Stimulated activated CD8-positive, alpha-beta memory T cell treated with anti-CD3 and anti-CD28 coated beads, Interleukin-15, amount 100 ng/mL, for 1 hour (primary cell): ENCODE data around the gene DAB1.

Source experiments
- DNase-seq: peaks from one replicate; pipeline ENCODE4 v3.0.0-alpha.2; 2020; ENCODE audit warnings: low read depth

Gene DAB1

GRCh38 chr1:57019236-57019839 lies 404.5 kb downstream of the DAB1 start:
- DNase-seq = no peak

GRCh38 chr1:57018119-57018518 lies 405.7 kb downstream of the DAB1 start:
- DNase-seq = no peak

DNA sequence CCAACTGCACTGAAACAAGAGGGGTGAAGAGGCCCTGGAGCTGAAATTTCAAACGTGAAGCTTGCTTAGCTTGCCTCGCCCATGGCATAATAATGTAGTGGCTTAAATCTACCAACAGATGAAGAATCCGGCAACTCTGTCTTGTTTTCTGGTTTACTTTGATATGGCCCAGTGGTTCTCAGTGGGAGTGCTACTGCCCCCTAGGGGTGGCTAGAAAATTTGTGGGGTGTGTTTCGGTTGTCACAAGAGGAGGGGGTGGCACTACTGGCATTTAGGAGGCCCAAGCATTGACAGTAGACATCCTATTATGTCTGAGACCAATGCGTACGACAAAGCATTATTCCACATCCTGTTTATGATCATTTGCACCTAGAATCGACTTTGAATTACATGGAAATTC lies 406.1 kb downstream of the DAB1 start:
- no peak for DNase-seq

GRCh38 chr1:57017200-57017599 lies 406.7 kb downstream of the DAB1 start:
- DNase-seq = no peak

DNA sequence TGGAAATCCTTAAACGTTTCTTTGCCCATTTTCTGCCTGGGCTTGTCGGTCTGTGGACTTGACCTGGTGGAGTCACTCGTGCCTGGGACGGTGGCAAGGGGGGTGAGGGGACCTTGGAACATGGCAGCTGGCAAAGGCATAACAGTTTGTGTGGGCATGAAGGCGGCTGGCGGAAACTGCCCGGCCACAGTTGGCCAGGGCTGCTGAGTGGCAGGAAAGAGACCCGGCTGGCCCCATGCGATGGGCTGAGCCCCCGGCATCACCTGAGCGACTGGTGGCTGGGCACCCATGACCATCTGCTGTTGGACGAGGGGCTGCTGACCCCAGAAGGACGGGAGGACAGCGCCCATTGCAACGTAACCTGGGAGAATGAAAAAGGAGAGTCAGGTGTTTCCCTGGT lies 408.8 kb downstream of the DAB1 start:
- DNase-seq = no peak

DNA sequence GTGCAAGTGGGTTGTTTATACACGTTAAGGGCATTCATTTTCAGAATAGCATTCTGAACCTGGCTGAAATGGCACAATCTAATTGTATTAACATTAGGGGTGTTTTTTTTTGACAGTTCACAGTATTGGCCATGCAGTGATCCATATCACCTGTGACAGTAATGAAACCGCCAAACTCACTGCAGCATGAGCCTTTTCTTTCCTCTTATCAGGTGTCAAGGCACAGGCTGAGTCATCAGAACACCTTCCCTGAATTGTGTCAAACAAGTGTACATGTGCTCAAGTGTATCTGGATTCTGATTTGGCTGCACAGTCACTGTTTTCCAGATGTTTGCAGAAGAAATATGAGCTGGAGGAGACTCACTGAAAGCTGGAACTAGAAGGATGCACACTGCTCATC lies 410.3 kb downstream of the DAB1 start:
- DNase-seq = no peak

DNA sequence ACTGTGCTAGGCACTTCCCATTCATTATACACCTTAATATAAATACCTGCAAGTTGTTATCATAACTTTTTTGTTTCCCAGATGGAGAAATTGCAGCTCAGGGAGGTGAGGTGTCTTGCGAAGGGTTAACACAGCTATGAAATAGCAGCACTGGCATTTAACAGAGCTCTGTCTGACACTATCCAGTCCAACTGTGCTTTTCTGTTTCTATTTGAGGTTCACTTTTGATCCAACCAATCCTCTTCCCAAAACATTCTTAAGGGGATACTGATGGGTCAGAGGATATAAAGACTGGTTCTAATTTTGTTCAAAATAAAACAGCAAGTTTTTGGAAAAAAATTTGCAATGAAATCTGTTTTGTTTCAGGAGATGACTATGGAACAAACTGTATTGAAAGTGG lies 411.5 kb downstream of the DAB1 start:
- DNase-seq = no peak

GRCh38 chr1:57010511-57010910 lies 413.3 kb downstream of the DAB1 start:
- DNase-seq = no peak

DNA sequence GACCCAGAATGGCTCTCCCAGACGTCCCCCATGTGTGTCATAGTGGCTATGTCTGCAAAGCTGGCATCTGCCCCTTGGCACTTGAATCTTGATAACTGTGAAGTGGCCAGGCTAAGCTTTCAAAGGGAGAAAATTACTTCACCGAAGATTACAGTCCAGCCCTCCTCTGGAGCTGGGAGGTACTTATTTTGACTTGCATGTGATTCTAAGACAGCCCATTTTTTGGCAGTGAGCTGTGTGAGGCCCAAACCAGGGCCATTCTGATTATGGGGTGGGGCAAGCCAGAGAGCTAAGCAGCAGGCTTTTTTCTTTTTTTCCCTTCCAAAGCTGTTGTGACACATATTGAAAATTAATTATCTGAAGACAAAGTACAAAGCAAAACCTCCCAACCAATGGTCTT lies 415.9 kb downstream of the DAB1 start:
- DNase-seq = no peak

DNA sequence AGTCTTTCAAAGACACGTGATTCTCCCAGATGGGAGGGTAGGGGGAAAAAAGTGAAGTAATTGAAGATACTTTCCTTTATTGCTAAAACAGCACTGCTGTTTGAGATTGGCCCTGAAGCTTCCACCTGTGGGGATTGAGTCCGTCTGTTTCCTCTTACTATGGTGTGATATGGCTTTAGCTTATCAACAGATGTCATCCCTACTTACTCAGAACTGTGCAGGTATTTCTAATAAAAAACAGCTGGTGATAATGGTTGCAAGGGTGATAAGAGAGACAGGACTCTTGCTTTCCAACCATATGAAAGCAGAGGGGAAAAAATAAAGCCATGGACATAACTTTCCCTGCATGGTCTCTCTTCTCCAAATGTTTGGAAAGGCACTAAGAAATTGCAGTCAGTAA lies 416.4 kb downstream of the DAB1 start:
- DNase-seq = no peak

GRCh38 chr1:57003398-57004139 lies 420.3 kb downstream of the DAB1 start:
- DNase-seq = no peak

DNA sequence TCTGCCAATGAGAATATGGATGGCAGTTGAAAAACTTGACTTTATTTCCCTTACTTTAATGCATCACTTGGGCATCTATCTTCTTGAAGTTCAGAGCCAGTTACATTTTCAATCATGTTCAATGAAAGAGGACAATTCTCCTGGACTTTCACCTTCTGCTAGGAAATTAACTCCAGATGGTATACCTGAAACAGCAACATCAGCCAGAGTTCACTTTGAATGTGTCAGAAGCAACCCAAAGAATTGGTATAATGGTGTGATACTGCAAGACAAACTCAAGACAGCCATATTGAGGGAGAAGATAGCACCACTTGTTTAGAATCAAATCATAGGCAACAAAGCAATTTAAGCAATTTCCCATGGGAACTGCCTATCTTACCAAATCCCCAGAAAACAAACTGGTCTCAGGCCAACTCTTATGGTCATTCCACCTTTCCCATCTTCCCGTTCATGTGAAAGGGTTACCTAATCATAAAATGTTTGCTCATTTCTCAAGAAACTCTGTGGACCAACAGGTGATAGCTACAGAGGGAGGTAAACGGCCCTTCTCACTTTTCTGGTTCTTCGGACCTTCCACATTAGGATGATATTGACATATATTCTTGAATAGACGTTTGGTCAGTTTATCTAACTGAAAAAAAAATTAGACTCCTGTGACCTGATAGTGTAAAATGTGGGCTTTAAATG lies 428.3 kb downstream of the DAB1 start:
- DNase-seq = no peak

GRCh38 chr1:56993475-56993874 lies 430.4 kb downstream of the DAB1 start:
- no peak for DNase-seq

GRCh38 chr1:56992318-56993125 lies 431.3 kb downstream of the DAB1 start:
- no peak for DNase-seq

- no peak for DNase-seq
These were observed 432.3 kb downstream of the DAB1 start for GRCh38 chr1:56991576-56991975.

- no peak for DNase-seq
These were observed 437.5 kb downstream of the DAB1 start for GRCh38 chr1:56986397-56986796.

DNA sequence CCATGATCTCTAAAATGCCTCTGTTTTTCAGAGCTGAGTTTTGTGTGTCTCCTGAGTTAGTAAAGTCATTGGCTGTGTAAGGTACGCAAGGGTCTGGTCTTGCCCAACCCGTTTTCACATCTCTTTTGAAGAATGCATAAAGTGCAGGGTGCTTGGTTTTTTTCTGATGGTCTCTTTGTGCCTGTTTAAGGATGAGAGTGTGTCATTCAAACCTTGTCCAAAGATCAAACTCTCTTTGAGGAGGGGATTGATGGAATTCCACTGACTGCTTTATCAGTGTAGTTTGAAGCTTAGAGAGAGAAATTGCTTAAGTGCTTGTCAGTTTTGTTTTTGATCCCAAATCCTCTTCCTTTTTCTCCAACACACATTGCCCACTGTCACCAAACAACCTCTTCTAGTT lies 438.0 kb downstream of the DAB1 start:
- DNase-seq = no peak

- DNase-seq = no peak
These were observed 440.4 kb downstream of the DAB1 start for GRCh38 chr1:56983484-56983883.

DNA sequence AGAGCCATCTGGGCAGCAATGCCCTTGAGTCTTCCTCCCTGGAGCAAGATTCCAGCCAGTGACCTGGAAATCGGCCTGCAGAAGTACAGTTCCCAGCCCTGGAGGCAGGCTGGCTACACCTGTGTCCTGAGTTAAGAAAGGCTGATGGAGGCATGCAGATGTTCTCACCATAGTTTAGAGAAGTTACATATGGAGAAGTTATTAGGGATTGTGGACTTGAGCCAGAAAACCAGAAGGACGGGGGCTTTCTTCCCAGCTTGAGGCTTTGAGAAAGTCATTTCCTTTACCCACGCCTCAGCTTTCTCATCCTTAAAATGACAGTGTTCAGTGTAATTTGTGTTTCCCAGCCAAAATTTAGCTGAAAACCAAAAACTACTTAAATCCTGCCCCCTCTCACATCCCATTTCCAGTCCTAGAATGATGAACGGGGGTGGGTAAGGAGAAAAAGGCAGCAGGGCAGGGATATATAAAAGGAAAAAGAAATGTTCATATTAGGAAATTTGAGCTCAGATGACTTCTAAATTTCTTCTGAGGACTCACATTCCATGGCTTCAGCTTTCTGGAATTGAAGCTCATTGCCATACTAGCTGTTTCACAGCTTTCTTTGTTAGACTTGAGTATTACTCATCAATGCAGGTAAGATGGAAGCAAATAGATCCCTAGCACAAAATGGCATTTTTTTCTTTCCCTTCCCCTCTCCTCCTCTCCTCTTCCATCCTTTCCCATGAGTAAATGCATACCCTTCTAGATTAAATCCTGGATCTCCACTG lies 443.7 kb downstream of the DAB1 start:
- no peak for DNase-seq

- no peak for DNase-seq
These were observed 445.0 kb downstream of the DAB1 start for GRCh38 chr1:56978819-56979218.

GRCh38 chr1:56977910-56978309 lies 445.9 kb downstream of the DAB1 start:
- DNase-seq = no peak

DNA sequence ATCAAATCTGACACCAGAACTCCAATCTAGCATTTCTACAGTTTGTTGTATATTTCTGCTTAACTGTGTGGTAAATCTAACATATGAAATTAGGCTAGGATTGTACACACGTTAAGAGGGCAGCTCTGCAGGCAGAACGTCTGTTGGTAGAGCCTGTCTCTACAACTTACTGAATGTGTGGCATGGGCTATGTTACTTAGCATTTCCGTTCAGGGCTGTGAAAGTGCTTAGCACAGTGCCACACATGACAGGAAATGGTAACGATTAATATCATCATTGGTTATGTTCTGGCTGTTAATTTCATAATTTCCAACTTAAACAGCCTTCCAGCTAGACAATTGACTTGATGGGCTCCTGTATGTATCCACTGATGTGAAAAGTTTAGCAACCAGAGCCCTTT lies 448.4 kb downstream of the DAB1 start:
- DNase-seq = no peak
